Measurements from ENCODE around the gene STXBP4.

The STXBP4 gene

GRCh38 chr17:55201308-55201932 is 232.9 kb downstream of the STXBP4 start:
- Histone ChIP-seq H3K27ac (no peak overlapping the region), H3K4me3 (no peak overlapping the region)

DNA sequence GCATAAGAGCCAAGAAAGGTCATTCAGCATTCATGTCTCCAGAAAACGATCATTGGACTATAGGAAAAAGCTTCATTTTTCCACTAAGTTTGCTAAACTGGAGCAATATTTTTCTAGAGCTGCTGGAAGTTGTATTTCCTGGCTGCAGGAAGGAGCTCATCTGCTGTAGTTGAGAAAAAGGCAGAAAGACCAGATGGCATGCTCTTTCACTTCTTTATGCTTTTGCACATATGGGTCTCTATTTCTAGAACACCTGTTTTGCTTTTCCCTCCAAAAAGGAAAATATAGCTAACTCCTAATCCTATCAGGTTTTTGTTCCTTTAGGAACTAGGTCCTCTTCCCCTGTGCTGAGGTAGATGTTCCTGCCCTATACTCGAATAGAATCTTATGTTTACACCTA is 234.3 kb downstream of the STXBP4 start:
- Histone ChIP-seq H3K27ac (no peak overlapping the region), H3K4me3 (no peak overlapping the region)

DNA sequence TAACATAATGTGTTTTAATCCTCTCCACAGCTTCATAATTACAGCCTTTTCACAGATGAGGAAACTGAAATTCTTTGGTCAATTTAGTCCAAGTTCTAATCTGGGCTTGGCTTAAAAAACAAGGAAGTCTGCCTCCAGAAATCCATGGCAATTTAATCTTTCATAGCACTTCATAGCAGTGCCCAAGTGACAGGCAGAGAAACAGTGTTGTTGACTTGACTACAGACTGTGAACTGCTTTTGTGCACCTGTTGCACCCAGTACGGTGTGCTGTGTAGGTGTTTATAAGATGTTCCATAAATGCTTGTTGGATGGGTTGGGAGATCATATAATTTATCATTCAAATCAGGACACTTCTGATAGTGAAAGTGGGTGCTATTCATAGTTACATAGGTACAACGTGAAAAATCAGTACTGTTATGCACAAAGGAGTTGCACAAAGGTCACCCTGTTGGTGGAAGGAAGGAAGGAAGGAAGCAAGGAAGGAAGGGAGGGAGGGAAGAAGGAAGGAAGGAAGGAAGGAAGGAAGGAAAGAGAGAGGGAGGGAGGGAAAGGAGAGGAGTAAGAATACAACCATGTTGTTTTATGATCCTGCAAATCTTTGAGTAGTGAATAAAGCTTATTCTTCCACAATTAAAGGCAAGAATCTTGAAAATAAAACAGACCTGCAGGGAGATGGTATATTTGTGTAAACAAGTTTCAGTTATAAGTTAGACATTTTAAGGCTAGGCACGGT is 239.7 kb downstream of the STXBP4 start:
- H3K27ac ChIP-seq: no peak overlapping the region
- H3K4me3 ChIP-seq: no peak overlapping the region

GRCh38 chr17:55210292-55210691 is 241.7 kb downstream of the STXBP4 start:
- Histone ChIP-seq H3K4me3 (no peak overlapping the region), H3K27ac (no peak overlapping the region)

DNA sequence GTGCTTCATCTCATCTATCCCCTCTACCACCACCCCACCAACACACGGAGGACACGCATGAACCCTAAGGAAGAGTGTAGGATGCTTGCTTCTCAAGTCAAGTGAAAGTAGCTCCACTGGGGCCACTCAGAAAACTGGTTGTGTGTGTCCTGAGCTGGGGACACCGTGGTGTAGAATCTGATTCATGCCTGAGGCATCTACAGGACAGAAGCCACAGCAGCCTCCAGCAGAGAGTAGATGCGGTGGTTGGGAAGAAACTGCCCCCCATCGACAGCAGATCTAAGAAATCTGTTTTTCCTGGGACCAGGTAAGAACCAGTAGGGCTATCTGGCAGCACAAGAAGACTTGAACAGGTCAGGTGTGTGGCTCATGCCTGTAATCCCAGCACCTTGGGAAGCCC is 244.3 kb downstream of the STXBP4 start:
- H3K27ac ChIP-seq: no peak overlapping the region
- no peak overlapping the region for H3K4me3 ChIP-seq

GRCh38 chr17:55215711-55216110 is 247.1 kb downstream of the STXBP4 start:
- H3K27ac ChIP-seq: no peak overlapping the region
- H3K4me3 ChIP-seq: no peak overlapping the region

DNA sequence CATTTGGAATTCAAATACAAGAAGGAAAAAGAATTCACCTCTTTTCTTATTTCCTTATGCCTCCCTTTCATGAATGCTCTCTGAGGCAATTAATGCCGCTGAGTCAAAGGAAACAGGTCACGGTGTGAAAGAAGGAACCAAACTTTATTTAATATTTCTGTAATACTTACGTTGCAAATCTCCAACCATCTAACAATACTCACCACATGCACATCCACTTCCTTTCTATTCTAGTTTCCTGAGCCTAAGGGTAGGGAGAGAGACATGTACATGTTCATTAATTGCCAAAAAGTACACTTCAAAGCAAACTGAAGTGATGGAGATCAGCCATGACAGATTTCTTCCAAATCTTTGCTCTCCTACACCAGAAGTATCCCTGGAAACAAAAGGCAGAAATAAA is 248.3 kb downstream of the STXBP4 start:
- Histone ChIP-seq H3K4me3 (no peak overlapping the region), H3K27ac (no peak overlapping the region)

GRCh38 chr17:55219459-55219858 is 250.9 kb downstream of the STXBP4 start:
- H3K27ac ChIP-seq: no peak overlapping the region
- H3K4me3 ChIP-seq: no peak overlapping the region

DNA sequence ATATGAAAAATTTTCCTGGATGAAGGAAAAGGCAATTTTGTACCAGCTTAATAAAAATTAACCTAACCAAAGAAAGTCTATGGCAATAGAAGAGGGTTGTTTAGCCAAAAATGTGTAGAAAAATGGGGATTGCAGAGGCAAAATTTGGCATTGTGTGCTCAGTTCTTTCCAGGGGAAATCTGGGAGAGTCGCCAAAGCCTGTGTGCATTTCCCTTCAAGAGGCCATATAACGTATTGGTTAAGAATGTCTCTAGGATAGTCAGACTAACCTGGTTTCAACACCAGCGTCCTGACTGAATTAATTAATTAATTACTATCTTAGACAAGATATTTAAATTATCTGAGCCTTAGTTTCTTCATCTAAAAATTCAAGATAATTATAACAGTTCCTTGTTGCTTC is 251.4 kb downstream of the STXBP4 start:
- H3K4me3 ChIP-seq: no peak overlapping the region

More for the DNA sequence above, 251.4 kb downstream of the STXBP4 start:
- no peak overlapping the region for H3K27ac ChIP-seq
